Measurements from ENCODE around the gene MTHFD1L.

- TF ChIP-seq, protein P1, sequence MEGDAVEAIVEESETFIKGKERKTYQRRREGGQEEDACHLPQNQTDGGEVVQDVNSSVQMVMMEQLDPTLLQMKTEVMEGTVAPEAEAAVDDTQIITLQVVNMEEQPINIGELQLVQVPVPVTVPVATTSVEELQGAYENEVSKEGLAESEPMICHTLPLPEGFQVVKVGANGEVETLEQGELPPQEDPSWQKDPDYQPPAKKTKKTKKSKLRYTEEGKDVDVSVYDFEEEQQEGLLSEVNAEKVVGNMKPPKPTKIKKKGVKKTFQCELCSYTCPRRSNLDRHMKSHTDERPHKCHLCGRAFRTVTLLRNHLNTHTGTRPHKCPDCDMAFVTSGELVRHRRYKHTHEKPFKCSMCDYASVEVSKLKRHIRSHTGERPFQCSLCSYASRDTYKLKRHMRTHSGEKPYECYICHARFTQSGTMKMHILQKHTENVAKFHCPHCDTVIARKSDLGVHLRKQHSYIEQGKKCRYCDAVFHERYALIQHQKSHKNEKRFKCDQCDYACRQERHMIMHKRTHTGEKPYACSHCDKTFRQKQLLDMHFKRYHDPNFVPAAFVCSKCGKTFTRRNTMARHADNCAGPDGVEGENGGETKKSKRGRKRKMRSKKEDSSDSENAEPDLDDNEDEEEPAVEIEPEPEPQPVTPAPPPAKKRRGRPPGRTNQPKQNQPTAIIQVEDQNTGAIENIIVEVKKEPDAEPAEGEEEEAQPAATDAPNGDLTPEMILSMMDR (conservative IDR thresholded peaks at IDR 0.05 in 1 of 2, IDR thresholded peaks at IDR 0.05 in 1 of 2; ENCODE audit: low read depth in 1 of 2, low read length in 2 of 2) = no peak
- no peak for TF ChIP-seq EZH2 (IDR thresholded peaks at IDR 0.05; ENCODE audit: low read length, missing control alignments)
Observed at GRCh38 chr6:150975136-150975535, 109.6 kb downstream of the MTHFD1L start.

Data from fibroblast of lung (primary cell).